ENCODE results near the gene RPL13.
A peak's percentile ranks its signal among the peaks of the same experiment; 100 is the strongest.

GRCh38 chr16:89564476-89565255 lies 4.2 kb downstream of the RPL13 start:
- no peak for TF ChIP-seq CTCF (IDR thresholded peaks at IDR 0.05)
- peak; percentile 8 for TF ChIP-seq POLR2A (IDR thresholded peaks at IDR 0.05)

Data from right lobe of liver (tissue), 4 donors.